ENCODE data around the gene ACAP3.

GRCh38 chr1:1256956-1257871, 50.5 kb downstream of the ACAP3 start:
- TF ChIP-seq CTCF (conservative IDR thresholded peaks at IDR 0.05; ENCODE audit: low read depth in 2 of 2) (no peak), POLR2AphosphoS5 (IDR thresholded peaks at IDR 0.05; ENCODE audit: low read depth) (no peak)

Measured in GM23338 (cell line).